Measurements from ENCODE around the gene DYNLT1. TPM values are rescaled to one million over a fixed set of nuclear protein-coding genes. Genes with fewer than 3 reads are reported as not detected.
A peak's percentile ranks its signal among the peaks of the same experiment; 100 is the strongest.

DYNLT1 gene
- total RNA-seq, 1 donor from 2014 or later, result 126 TPM

- no peaks in the 10 kb centered on the region for H3K36me3 ChIP-seq
- DNase-seq, result no peak
- no peaks in the 10 kb centered on the region for H3K9me3 ChIP-seq (replicated peaks)
- peaks cover 49% of the 10 kb centered on the region for H3K4me1 ChIP-seq
- peak overlapping the region; percentile 78 for H3K27ac ChIP-seq (replicated peaks)
- no peak overlapping the region for H3K4me3 ChIP-seq
- no peak for TF ChIP-seq CTCF (IDR thresholded peaks at IDR 0.05; ENCODE audit: borderline replicate concordance)
- H3K27me3 ChIP-seq (ENCODE audit: low read depth), result no peaks in the 10 kb centered on the region
- intact Hi-C loops (cut with micrococcal nuclease), result no loop called here
These were observed 3.0 kb upstream of the DYNLT1 start for GRCh38 chr6:158647501-158647900.

DNA sequence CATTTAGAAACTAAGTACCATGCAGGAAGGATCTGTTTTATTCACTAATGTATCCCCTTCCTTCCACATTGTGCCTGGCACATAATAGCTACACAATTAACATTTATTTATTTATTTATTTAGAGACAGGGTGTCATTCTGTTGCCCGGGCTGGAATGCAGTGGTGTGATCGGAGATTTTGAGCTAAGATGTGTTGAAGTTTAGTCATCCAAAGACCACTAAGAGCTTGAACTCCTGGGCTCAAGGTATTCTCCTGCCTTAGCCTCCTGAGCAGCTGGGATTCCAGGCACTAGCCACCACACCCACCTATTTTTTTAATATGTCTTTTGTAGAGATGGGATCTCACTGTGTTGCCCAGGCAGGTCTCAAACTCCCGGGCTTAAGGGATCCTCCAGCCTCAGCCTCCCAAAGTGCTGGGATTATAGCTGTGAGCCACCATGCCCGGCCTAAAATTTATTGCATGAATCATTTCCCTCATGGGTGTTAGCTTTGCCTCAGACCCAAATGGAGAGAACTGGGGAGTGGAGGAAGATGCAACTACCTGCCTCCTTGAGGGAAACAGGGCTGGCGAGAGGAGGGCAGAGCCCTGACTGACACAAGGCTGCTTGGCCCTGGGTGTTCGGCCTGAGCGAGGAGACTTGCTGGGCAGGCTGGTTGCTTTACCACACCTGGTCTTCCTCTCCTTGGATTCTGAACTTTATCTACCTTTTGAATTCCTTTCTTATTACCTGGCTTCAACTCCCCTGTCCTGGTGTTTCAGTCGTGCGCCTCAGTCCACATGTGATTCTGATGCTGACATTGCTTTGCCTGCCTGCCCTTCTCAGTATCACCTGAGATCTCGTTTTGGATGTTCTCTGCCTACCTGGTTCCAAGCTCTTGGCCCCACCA is 1.7 kb upstream of the DYNLT1 start:
- H3K4me1 ChIP-seq, result peaks cover 62% of the 10 kb centered on the region
- H3K27ac ChIP-seq (replicated peaks), result peak overlapping the region; percentile 94
- intact Hi-C loops (cut with micrococcal nuclease), result no loop called here

DNA sequence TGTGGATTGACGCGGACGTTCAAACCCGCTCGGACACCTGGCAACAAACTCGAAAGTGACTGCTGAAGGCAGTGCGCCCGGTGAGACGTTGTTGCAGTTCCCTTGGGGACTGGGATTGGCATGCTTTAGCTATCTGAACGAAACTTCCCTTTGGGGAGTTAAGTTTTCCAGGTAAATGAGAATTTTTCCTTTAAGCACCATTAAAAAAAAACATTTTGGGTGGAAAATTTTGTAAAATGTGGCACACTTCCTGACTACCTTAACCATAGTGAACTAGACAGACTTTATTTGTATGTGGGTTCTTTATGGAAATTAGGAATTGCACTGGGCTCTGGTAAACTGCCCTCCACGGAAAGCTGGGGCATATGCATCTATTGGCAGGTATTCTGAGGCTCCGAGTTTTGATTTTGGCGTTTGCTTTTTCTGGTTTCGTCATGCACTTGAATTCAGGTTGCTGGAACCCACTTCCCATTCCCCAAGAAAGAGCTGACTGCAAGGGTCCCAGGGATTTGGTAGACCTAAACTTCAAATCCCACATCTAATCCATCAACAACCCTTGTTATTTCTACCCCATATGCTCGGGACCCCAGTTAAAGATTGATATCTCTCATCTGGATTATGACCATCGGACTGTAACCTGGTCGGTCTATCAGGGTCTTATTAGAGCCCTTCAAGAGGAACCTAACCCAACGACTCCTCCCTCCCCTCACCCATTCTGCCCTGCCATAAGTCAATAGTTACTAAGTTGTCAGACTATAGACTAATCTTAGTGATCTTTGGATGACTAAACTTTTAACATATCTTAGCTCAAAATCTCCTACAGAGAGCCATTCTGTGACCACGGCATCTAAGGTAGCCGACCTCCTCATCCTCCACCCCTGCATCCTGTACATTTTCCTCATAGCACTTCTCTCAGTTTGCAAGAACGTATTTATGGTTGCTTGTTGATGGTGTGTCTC is 800 bp upstream of the DYNLT1 start:
- Histone ChIP-seq H3K36me3 (peaks cover 6% of the 10 kb centered on the region), H3K9me3 (replicated peaks) (no peaks in the 10 kb centered on the region), H3K27ac (replicated peaks) (peak overlapping the region; percentile 94), H3K4me1 (peaks cover 71% of the 10 kb centered on the region), H3K27me3 (ENCODE audit: low read depth) (no peaks in the 10 kb centered on the region), H3K4me3 (peak overlapping the region; percentile 78)
- no peak for TF ChIP-seq CTCF (IDR thresholded peaks at IDR 0.05; ENCODE audit: borderline replicate concordance)
- intact Hi-C loops (cut with micrococcal nuclease), result no loop called here
- no peak for DNase-seq

More for the DNA sequence above, 1.7 kb upstream of the DYNLT1 start:
- DNase-seq, result no peak
- Histone ChIP-seq H3K27me3 (ENCODE audit: low read depth) (no peaks in the 10 kb centered on the region), H3K36me3 (no peaks in the 10 kb centered on the region), H3K4me3 (no peak overlapping the region), H3K9me3 (replicated peaks) (no peaks in the 10 kb centered on the region)
- TF ChIP-seq CTCF (IDR thresholded peaks at IDR 0.05; ENCODE audit: borderline replicate concordance), result no peak

DNA sequence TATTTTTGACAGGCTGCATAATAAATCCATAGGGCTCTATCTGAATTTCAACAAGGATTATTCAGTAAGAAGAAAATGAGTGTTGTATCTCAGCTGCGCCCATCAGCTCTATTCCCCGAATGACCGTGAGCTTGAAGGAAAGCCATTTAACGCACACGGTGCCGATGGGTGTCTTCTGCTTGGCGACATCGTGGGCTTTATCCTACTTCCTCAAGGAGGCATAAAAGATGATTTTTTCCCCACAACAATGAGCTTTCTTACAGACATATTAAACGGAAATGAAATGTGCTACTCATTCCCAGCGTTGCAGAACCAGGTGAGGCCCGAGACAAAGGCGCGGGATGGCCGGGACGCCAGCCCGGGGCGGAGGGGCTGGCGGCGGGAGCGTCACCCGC is 710 bp downstream of the DYNLT1 start:
- TF ChIP-seq CTCF (IDR thresholded peaks at IDR 0.05; ENCODE audit: borderline replicate concordance), result no peak
- peaks cover 76% of the 10 kb centered on the region for H3K4me1 ChIP-seq
- no peaks in the 10 kb centered on the region for H3K9me3 ChIP-seq (replicated peaks)
- DNase-seq, result no peak
- H3K27ac ChIP-seq (replicated peaks), result peak overlapping the region; percentile 94
- H3K36me3 ChIP-seq, result peaks cover 10% of the 10 kb centered on the region
- peak overlapping the region; percentile 78 for H3K4me3 ChIP-seq
- H3K27me3 ChIP-seq (ENCODE audit: low read depth), result no peaks in the 10 kb centered on the region
- intact Hi-C loops (cut with micrococcal nuclease), result no loop called here

GRCh38 chr6:158642097-158642601 is 2.4 kb downstream of the DYNLT1 start:
- peaks cover 16% of the 10 kb centered on the region for H3K36me3 ChIP-seq
- H3K4me3 ChIP-seq, result peak overlapping the region; percentile 78
- intact Hi-C loops (cut with micrococcal nuclease), result no loop called here
- no peaks in the 10 kb centered on the region for H3K9me3 ChIP-seq (replicated peaks)
- peak overlapping the region; percentile 94 for H3K27ac ChIP-seq (replicated peaks)
- peaks cover 71% of the 10 kb centered on the region for H3K4me1 ChIP-seq
- H3K27me3 ChIP-seq (ENCODE audit: low read depth), result no peaks in the 10 kb centered on the region
- no peak for TF ChIP-seq CTCF (IDR thresholded peaks at IDR 0.05; ENCODE audit: borderline replicate concordance)
- no peak for DNase-seq

All from left ventricle myocardium inferior (tissue), 1 donor.